GM13976 (cell line): ENCODE measurements around the gene DCDC2.

Experiments
- DNase-seq: peaks from one replicate; pipeline ENCODE4 v3.0.0; 2012; ENCODE audit warnings: low spot score
- in situ Hi-C: fragments of 300-500 bp; cut with MboI; formaldehyde crosslinking; loops from one replicate; pipeline ENCODE4 v1.12.0; 2022; ENCODE audit warnings: low sequenced_read_pairs, mixed read lengths, inconsistent platforms; ENCODE audit not compliant: unreplicated experiment
- TF ChIP-seq, protein P1 (sequence below): IDR thresholded peaks from 2 replicates; pipeline ENCODE4 v1.5.1; 2012; ENCODE audit warnings: borderline replicate concordance, mild to moderate bottlenecking; ENCODE audit not compliant: insufficient read depth; ENCODE audit errors: extremely low read depth, missing control alignments, control extremely low read depth

DCDC2 gene

DNA sequence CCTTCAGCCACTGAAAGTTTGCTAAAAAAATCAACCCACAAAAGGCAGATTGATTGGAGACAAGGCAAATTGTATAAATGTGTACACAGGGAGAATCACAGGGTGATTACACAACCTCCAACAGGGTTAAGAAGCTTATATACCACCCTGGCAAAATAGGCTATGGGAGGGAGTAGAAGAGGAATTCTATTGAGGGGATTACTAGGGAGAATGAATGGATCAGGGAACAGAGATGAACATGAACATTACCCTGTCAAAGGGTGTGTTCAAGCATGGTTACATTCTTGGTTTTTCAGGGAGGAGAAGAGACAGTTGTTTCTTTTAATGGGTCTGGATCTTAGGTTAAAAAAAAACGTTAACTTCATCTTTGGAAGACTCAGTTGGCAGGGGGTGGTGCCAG lies 39.8 kb upstream of the DCDC2 start:
- TF ChIP-seq, protein P1, sequence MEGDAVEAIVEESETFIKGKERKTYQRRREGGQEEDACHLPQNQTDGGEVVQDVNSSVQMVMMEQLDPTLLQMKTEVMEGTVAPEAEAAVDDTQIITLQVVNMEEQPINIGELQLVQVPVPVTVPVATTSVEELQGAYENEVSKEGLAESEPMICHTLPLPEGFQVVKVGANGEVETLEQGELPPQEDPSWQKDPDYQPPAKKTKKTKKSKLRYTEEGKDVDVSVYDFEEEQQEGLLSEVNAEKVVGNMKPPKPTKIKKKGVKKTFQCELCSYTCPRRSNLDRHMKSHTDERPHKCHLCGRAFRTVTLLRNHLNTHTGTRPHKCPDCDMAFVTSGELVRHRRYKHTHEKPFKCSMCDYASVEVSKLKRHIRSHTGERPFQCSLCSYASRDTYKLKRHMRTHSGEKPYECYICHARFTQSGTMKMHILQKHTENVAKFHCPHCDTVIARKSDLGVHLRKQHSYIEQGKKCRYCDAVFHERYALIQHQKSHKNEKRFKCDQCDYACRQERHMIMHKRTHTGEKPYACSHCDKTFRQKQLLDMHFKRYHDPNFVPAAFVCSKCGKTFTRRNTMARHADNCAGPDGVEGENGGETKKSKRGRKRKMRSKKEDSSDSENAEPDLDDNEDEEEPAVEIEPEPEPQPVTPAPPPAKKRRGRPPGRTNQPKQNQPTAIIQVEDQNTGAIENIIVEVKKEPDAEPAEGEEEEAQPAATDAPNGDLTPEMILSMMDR = no peak
- in situ Hi-C loops = no loop called here
- no peak for DNase-seq

DNA sequence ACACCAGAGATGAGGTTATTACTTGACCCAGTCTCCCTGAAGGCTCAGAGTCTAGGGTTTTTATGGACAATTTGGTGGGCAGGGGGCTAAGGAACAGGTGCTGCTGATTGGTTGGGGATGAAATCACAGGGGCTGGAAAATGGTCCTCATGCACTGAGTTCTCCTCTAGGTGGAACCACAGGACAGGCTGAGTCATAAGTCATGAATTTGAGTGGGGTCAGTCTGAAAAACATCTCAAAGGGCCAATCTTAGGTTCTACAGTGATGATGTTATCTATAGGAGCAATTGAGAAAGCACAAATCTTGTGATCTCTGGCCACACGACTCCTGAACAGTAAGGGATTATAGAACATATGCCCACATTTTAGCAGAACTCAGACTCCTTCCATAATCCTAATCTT lies 39.0 kb upstream of the DCDC2 start:
- TF ChIP-seq, protein P1 = no peak
- DNase-seq = no peak
- in situ Hi-C loops = no loop called here

DNA sequence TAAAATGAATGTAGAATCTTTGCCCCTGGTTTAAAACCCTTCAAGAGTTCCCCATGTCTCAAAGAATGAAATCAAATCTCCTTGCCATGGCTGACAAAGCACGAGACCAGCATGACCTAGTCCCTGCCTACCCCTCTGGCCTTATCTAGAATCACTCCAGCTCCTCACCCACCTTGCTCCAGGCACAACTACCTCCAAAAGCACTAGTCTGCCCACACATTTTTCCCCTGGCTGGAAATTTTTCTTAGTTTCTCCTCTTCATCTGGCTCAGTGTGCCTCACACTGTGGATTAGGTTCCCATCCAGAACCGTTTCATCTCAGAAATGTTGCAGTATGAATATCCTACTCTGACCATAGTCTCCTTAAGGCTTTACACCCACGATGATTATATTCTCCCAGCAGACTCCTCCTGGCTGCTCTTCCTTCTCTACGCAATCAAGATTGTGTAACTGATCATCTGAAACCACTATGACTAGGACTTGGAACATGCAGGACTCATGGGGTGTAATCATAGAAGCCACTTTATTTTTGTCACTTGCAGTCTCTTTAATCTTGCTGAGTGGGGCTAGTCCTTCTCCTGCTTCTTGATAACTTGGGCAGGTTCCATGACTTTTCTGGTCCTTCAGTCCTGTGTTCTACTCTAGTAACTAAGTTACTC lies 37.0 kb upstream of the DCDC2 start:
- in situ Hi-C loops = no loop called here
- DNase-seq = no peak
- TF ChIP-seq, protein P1 = no peak

DNA sequence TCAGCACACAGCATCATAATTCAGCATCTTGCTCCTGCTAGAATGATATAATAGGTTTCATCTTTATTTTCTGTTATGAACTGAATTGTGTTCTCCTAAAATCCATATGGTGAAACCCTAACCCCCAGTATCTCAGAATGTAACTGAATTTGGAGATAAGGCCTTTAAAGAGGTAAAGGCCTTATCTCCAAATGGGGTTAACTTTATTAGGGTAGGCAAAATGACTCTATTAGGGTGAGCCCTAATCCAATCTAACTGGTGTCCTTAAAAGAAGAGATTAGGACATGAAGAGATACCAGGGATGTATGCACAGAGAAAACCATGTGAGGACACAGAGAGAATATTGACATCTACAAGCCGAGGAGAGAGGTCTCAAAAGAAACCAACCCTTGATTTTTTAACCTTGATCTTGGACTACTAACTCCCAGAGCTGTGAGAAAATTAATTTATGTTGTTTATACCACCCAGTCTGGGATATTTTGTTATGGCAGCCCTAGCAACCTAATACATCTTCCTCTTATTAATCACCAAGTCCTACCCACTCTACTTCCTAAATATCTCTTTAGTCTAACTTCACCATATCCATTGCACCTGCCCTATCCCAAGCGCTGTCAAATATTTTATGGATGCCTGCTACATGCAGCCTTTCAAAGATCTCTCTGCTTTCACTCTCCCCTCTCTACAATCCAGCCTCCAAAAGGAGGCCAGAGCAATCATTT lies 36.4 kb upstream of the DCDC2 start:
- DNase-seq = no peak
- TF ChIP-seq, protein P1 = no peak
- in situ Hi-C loops = no loop called here

GRCh38 chr6:24391756-24392405 lies 34.0 kb upstream of the DCDC2 start:
- in situ Hi-C loops = no loop called here
- DNase-seq = peak; percentile 72
- TF ChIP-seq, protein P1 = no peak

DNA sequence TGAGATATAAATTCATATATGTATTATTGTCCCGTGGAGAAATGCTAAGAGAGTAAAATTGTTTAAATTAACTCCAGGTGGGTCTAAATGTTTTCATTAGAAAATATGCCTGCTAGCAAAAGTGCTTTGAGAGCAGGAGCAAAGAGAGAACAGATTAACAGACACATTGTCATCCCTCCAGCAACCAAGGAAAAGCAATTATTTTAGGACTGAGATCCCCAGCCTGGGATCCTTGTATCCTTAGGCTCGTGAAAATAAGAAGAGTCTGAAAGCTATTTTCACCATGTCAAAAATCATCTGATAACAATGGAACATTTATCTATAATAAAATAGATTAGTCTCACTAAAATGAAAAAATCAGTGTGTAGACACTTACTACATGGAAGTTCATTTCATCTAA lies 33.3 kb upstream of the DCDC2 start:
- TF ChIP-seq, protein P1 = no peak
- in situ Hi-C loops = no loop called here
- no peak for DNase-seq
